Chondrocyte (in vitro differentiated cells): ENCODE results near the gene ESAM. TPM values are rescaled to one million over a fixed set of nuclear protein-coding genes. Genes with fewer than 3 reads are reported as not detected.

Experiments used
- DNase-seq: peaks from one replicate; pipeline ENCODE4 v3.0.0; 2021; ENCODE audit warnings: mixed read lengths, low spot score
- H3K27ac Mint-ChIP-seq: one replicate; pipeline ENCODE4 v1.8.0; 2021; ENCODE audit warnings: mild to moderate bottlenecking, moderate library complexity, mixed read lengths; ENCODE audit not compliant: unreplicated experiment
- H3K27me3 Mint-ChIP-seq: 2 replicates; pipeline ENCODE4 v1.8.0; 2021; ENCODE audit warnings: low read depth, mixed read lengths
- H3K36me3 Mint-ChIP-seq: 2 replicates; pipeline ENCODE4 v1.8.0; 2021; ENCODE audit warnings: low read depth, mixed read lengths
- H3K4me1 Mint-ChIP-seq: 2 replicates; pipeline ENCODE4 v1.8.0; 2021; ENCODE audit warnings: low read depth, mild to moderate bottlenecking, mixed read lengths
- H3K4me3 Mint-ChIP-seq: one replicate; pipeline ENCODE4 v1.8.0; 2021; ENCODE audit warnings: mild to moderate bottlenecking, moderate library complexity, mixed read lengths; ENCODE audit not compliant: unreplicated experiment
- H3K9me3 Mint-ChIP-seq: 2 replicates; pipeline ENCODE4 v1.8.0; 2021; ENCODE audit warnings: low read depth, mixed read lengths
- CTCF ChIP-seq: fragments of 200-600 bp; sonication (generic); IDR thresholded peaks from 2 replicates; pipeline ENCODE4 v1.5.0; 2021; ENCODE audit warnings: antibody characterized with exemption, mild to moderate bottlenecking, moderate library complexity
- total RNA-seq: library from RNA; stranded (reverse); gene quantifications from 3 replicates; pipeline ENCODE4 v1.2.1, GENCODE V29; 2021

The ESAM gene
- total RNA-seq, 1 donor from 2014 or later = 2.6 TPM

GRCh38 chr11:124736736-124737135 lies 25.4 kb downstream of the ESAM start:
- Mint-ChIP-seq H3K4me3 (no peak overlapping the region), H3K27ac (no peak overlapping the region), H3K36me3 (no peaks in the 10 kb centered on the region), H3K9me3 (no peaks in the 10 kb centered on the region), H3K27me3 (peaks cover 24% of the 10 kb centered on the region), H3K4me1 (peaks cover 18% of the 10 kb centered on the region)
- TF ChIP-seq CTCF = no peak
- DNase-seq = no peak

- H3K27ac Mint-ChIP-seq = no peak overlapping the region
- no peak overlapping the region for H3K4me3 Mint-ChIP-seq
- peaks cover 15% of the 10 kb centered on the region for H3K27me3 Mint-ChIP-seq
These were observed 29.9 kb downstream of the ESAM start for GRCh38 chr11:124732230-124732629.

GRCh38 chr11:124729571-124729970 lies 32.5 kb downstream of the ESAM start:
- no peaks in the 10 kb centered on the region for H3K36me3 Mint-ChIP-seq
- no peak overlapping the region for H3K4me3 Mint-ChIP-seq
- H3K27me3 Mint-ChIP-seq = peaks cover 2% of the 10 kb centered on the region
- DNase-seq = no peak
- peaks cover 16% of the 10 kb centered on the region for H3K4me1 Mint-ChIP-seq
- TF ChIP-seq CTCF = no peak
- H3K27ac Mint-ChIP-seq = no peak overlapping the region
- no peaks in the 10 kb centered on the region for H3K9me3 Mint-ChIP-seq

More at GRCh38 chr11:124732230-124732629, 29.9 kb downstream of the ESAM start:
- H3K36me3 Mint-ChIP-seq = no peaks in the 10 kb centered on the region
- H3K4me1 Mint-ChIP-seq = peaks cover 6% of the 10 kb centered on the region
- no peak for DNase-seq
- H3K9me3 Mint-ChIP-seq = no peaks in the 10 kb centered on the region
- no peak for TF ChIP-seq CTCF

- no peak overlapping the region for H3K4me3 Mint-ChIP-seq
- TF ChIP-seq CTCF = no peak
- H3K36me3 Mint-ChIP-seq = no peaks in the 10 kb centered on the region
- no peak overlapping the region for H3K27ac Mint-ChIP-seq
- no peaks in the 10 kb centered on the region for H3K9me3 Mint-ChIP-seq
- H3K4me1 Mint-ChIP-seq = peaks cover 16% of the 10 kb centered on the region
- H3K27me3 Mint-ChIP-seq = peaks cover 12% of the 10 kb centered on the region
- no peak for DNase-seq
These were observed 34.0 kb downstream of the ESAM start for GRCh38 chr11:124728134-124728533.

- no peaks in the 10 kb centered on the region for H3K36me3 Mint-ChIP-seq
These were observed 34.6 kb downstream of the ESAM start for GRCh38 chr11:124727474-124727873.

More at GRCh38 chr11:124727474-124727873, 34.6 kb downstream of the ESAM start:
- no peak overlapping the region for H3K4me3 Mint-ChIP-seq
- peaks cover 16% of the 10 kb centered on the region for H3K4me1 Mint-ChIP-seq
- H3K27me3 Mint-ChIP-seq = peaks cover 18% of the 10 kb centered on the region
- no peak for DNase-seq
- TF ChIP-seq CTCF = no peak
- no peaks in the 10 kb centered on the region for H3K9me3 Mint-ChIP-seq
- no peak overlapping the region for H3K27ac Mint-ChIP-seq
